HFFc6 (cell line): ENCODE measurements around the gene TENT4B. TPM values are rescaled to one million over a fixed set of nuclear protein-coding genes. Genes with fewer than 3 reads are reported as not detected.

ENCODE experiments used
- DNase-seq: peaks from one replicate; pipeline ENCODE4 v3.0.0-alpha.2; 2018
- H3K27ac Mint-ChIP-seq: 2 replicates; pipeline ENCODE4 v1.8.0; 2020; ENCODE audit warnings: mild to moderate bottlenecking, mixed read lengths
- H3K27me3 Mint-ChIP-seq: 2 replicates; pipeline ENCODE4 v1.8.0; 2021; ENCODE audit warnings: mild to moderate bottlenecking, moderate library complexity, mixed read lengths; ENCODE audit not compliant: insufficient read depth
- H3K36me3 Mint-ChIP-seq: 2 replicates; pipeline ENCODE4 v1.8.0; 2021; ENCODE audit warnings: low read depth, mixed read lengths
- H3K4me1 Mint-ChIP-seq: 2 replicates; pipeline ENCODE4 v1.8.0; 2020; ENCODE audit warnings: low read depth, mixed read lengths
- H3K4me3 Mint-ChIP-seq: 2 replicates; pipeline ENCODE4 v1.8.0; 2020; ENCODE audit warnings: mild to moderate bottlenecking, moderate library complexity, mixed read lengths
- H3K9me3 Mint-ChIP-seq: 2 replicates; pipeline ENCODE4 v1.8.0; 2020; ENCODE audit warnings: mild to moderate bottlenecking, mixed read lengths
- CTCF ChIP-seq: fragments of 200-600 bp; sonication (generic); IDR thresholded peaks from 2 replicates; pipeline ENCODE4 v1.5.0; 2021; ENCODE audit warnings: antibody characterized with exemption, mild to moderate bottlenecking
- total RNA-seq, 6 experiments: library from RNA; stranded (reverse); fragmentation: NEBNext Ultra II Directional; extraction: Animal tissue kit (Norgen Biotek cat#: 25700); gene quantifications; 2 replicates in 1 of 6; 3 replicates in 5 of 6; pipeline ENCODE4 v1.2.3, GENCODE V29; 2021

Gene TENT4B
- total RNA-seq, 6 experiments from 2014 or later, result 19.4 to 23.0 (median 21.6) TPM

- H3K36me3 Mint-ChIP-seq, result peaks cover 4% of the 10 kb centered on the region; the same call in 1 of the 2 replicates
- H3K9me3 Mint-ChIP-seq, result no peaks in the 10 kb centered on the region
- H3K4me3 Mint-ChIP-seq, result peak overlapping the region; percentile 86
- TF ChIP-seq CTCF, result no peak
- no peaks in the 10 kb centered on the region for H3K27me3 Mint-ChIP-seq
- peak overlapping the region; percentile 98 for H3K27ac Mint-ChIP-seq
- H3K4me1 Mint-ChIP-seq, result peaks cover 92% of the 10 kb centered on the region
- no peak for DNase-seq
These were observed 50.6 kb downstream of the TENT4B start for GRCh38 chr16:50203681-50204080.

- no peaks in the 10 kb centered on the region for H3K27me3 Mint-ChIP-seq
- no peaks in the 10 kb centered on the region for H3K9me3 Mint-ChIP-seq
- H3K4me3 Mint-ChIP-seq, result peak overlapping the region; percentile 86
- 0 out of 2 replicates have a peak, but pooled peaks cover 4% of the 10 kb centered on the region for H3K36me3 Mint-ChIP-seq
- peaks cover 92% of the 10 kb centered on the region for H3K4me1 Mint-ChIP-seq
- peak overlapping the region; percentile 98 for H3K27ac Mint-ChIP-seq
- DNase-seq, result peak; percentile 44
- TF ChIP-seq CTCF, result no peak
These were observed 51.5 kb downstream of the TENT4B start for GRCh38 chr16:50204453-50205108.

DNA sequence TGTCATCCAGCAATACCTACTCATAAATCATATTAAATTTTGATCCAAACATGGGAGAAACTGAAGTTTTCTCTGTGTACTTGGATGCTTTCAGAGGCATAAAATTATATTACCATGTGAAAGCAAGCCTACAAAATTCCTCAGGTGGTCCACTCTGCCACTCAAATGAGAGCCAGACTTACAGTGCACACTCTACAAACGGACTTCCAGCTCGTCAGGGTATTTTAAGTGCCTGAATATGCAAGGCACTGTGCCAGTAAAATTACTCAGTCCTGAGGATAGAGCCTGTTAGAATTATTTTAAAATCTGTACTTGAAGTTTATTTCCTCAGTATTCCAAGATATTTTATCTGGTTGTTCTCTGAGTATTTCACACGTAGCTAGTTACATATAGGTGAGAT lies 54.5 kb downstream of the TENT4B start:
- no peak for TF ChIP-seq CTCF
- Mint-ChIP-seq H3K27ac (peak overlapping the region; percentile 70), H3K4me3 (peak overlapping the region; percentile 75), H3K36me3 (0 out of 2 replicates have a peak, but pooled peaks cover 5% of the 10 kb centered on the region), H3K27me3 (no peaks in the 10 kb centered on the region), H3K9me3 (no peaks in the 10 kb centered on the region), H3K4me1 (peaks cover 94% of the 10 kb centered on the region)
- peak; percentile 60 for DNase-seq

GRCh38 chr16:50208460-50208931 lies 55.4 kb downstream of the TENT4B start:
- TF ChIP-seq CTCF, result no peak
- Mint-ChIP-seq H3K27ac (peak overlapping the region; percentile 70), H3K4me1 (peaks cover 86% of the 10 kb centered on the region), H3K9me3 (no peaks in the 10 kb centered on the region), H3K4me3 (peak overlapping the region; percentile 75), H3K27me3 (no peaks in the 10 kb centered on the region), H3K36me3 (0 out of 2 replicates have a peak, but pooled peaks cover 5% of the 10 kb centered on the region)
- peak; percentile 77 for DNase-seq

- Mint-ChIP-seq H3K36me3 (0 out of 2 replicates have a peak, but pooled peaks cover 5% of the 10 kb centered on the region), H3K27me3 (no peaks in the 10 kb centered on the region), H3K4me1 (peaks cover 81% of the 10 kb centered on the region), H3K9me3 (no peaks in the 10 kb centered on the region), H3K4me3 (peak overlapping the region; percentile 75), H3K27ac (peak overlapping the region; percentile 70)
- TF ChIP-seq CTCF, result no peak
- no peak for DNase-seq
These were observed 56.6 kb downstream of the TENT4B start for GRCh38 chr16:50209546-50210265.
